ENCODE data around the gene CAND2. TPM values are rescaled to one million over a fixed set of nuclear protein-coding genes. Genes with fewer than 3 reads are reported as not detected.
"Not testable (repeated sequence)": the region's sequence is repeated elsewhere in the genome, so short reads cannot be mapped to it uniquely, and the experiment has no call there.

CAND2 gene
- total RNA-seq, 1 donor, result 0.84 TPM

GRCh38 chr3:12782172-12782815 is 14.2 kb upstream of the CAND2 start:
- Histone ChIP-seq H3K9me3 (ENCODE audit: low read depth, low read length) (no peaks in the 10 kb centered on the region), H3K4me3 (ENCODE audit: low read length) (no peak overlapping the region), H3K4me1 (ENCODE audit: insufficient read depth, low read length) (no peaks in the 10 kb centered on the region)

GRCh38 chr3:12785096-12785495 is 11.4 kb upstream of the CAND2 start:
- Histone ChIP-seq H3K4me3 (ENCODE audit: low read length) (no peak overlapping the region), H3K9me3 (ENCODE audit: low read depth, low read length) (no peaks in the 10 kb centered on the region), H3K4me1 (ENCODE audit: insufficient read depth, low read length) (no peaks in the 10 kb centered on the region), H3K27me3 (ENCODE audit: insufficient read depth, low read length) (peaks cover 12% of the 10 kb centered on the region)

More at GRCh38 chr3:12782172-12782815, 14.2 kb upstream of the CAND2 start:
- peaks cover 12% of the 10 kb centered on the region for H3K27me3 ChIP-seq (ENCODE audit: insufficient read depth, low read length)

GRCh38 chr3:12787346-12787745 is 9.1 kb upstream of the CAND2 start:
- H3K9me3 ChIP-seq (ENCODE audit: low read depth, low read length); H3K4me1 ChIP-seq (ENCODE audit: insufficient read depth, low read length); H3K4me3 ChIP-seq (ENCODE audit: low read length): not testable (repeated sequence)
- H3K27me3 ChIP-seq (ENCODE audit: insufficient read depth, low read length), result peaks cover 12% of the 10 kb centered on the region

- H3K4me3 ChIP-seq (ENCODE audit: low read length); H3K9me3 ChIP-seq (ENCODE audit: low read depth, low read length); H3K4me1 ChIP-seq (ENCODE audit: insufficient read depth, low read length): not testable (repeated sequence)
- peaks cover 12% of the 10 kb centered on the region for H3K27me3 ChIP-seq (ENCODE audit: insufficient read depth, low read length)
Measured at GRCh38 chr3:12787967-12788690, 8.4 kb upstream of the CAND2 start.

GRCh38 chr3:12791430-12791829 is 5.0 kb upstream of the CAND2 start:
- no peaks in the 10 kb centered on the region for H3K9me3 ChIP-seq (ENCODE audit: low read depth, low read length)
- no peak overlapping the region for H3K4me3 ChIP-seq (ENCODE audit: low read length)
- H3K27me3 ChIP-seq (ENCODE audit: insufficient read depth, low read length), result peaks cover 7% of the 10 kb centered on the region

GRCh38 chr3:12793701-12794100 is 2.8 kb upstream of the CAND2 start:
- Histone ChIP-seq H3K9me3 (ENCODE audit: low read depth, low read length) (no peaks in the 10 kb centered on the region), H3K4me3 (ENCODE audit: low read length) (no peak overlapping the region), H3K27me3 (ENCODE audit: insufficient read depth, low read length) (peaks cover 7% of the 10 kb centered on the region), H3K4me1 (ENCODE audit: insufficient read depth, low read length) (peaks cover 11% of the 10 kb centered on the region)

More at GRCh38 chr3:12791430-12791829, 5.0 kb upstream of the CAND2 start:
- H3K4me1 ChIP-seq (ENCODE audit: insufficient read depth, low read length), result peaks cover 8% of the 10 kb centered on the region

GRCh38 chr3:12797124-12797891 is 828 bp downstream of the CAND2 start:
- peaks cover 7% of the 10 kb centered on the region for H3K27me3 ChIP-seq (ENCODE audit: insufficient read depth, low read length)
- no peak overlapping the region for H3K4me3 ChIP-seq (ENCODE audit: low read length)
- no peaks in the 10 kb centered on the region for H3K9me3 ChIP-seq (ENCODE audit: low read depth, low read length)
- H3K4me1 ChIP-seq (ENCODE audit: insufficient read depth, low read length), result peaks cover 11% of the 10 kb centered on the region

GRCh38 chr3:12797892-12798558 is 1.5 kb downstream of the CAND2 start:
- H3K9me3 ChIP-seq (ENCODE audit: low read depth, low read length), result no peaks in the 10 kb centered on the region
- no peak overlapping the region for H3K4me3 ChIP-seq (ENCODE audit: low read length)
- peaks cover 7% of the 10 kb centered on the region for H3K27me3 ChIP-seq (ENCODE audit: insufficient read depth, low read length)
- H3K4me1 ChIP-seq (ENCODE audit: insufficient read depth, low read length), result peaks cover 11% of the 10 kb centered on the region

GRCh38 chr3:12798559-12799179 is 2.2 kb downstream of the CAND2 start:
- Histone ChIP-seq H3K9me3 (ENCODE audit: low read depth, low read length) (no peaks in the 10 kb centered on the region), H3K27me3 (ENCODE audit: insufficient read depth, low read length) (peaks cover 7% of the 10 kb centered on the region)

GRCh38 chr3:12799525-12800440 is 3.3 kb downstream of the CAND2 start:
- Histone ChIP-seq H3K9me3 (ENCODE audit: low read depth, low read length) (no peaks in the 10 kb centered on the region), H3K4me1 (ENCODE audit: insufficient read depth, low read length) (peaks cover 11% of the 10 kb centered on the region), H3K4me3 (ENCODE audit: low read length) (no peak overlapping the region), H3K27me3 (ENCODE audit: insufficient read depth, low read length) (peaks cover 7% of the 10 kb centered on the region)

More at GRCh38 chr3:12798559-12799179, 2.2 kb downstream of the CAND2 start:
- peaks cover 11% of the 10 kb centered on the region for H3K4me1 ChIP-seq (ENCODE audit: insufficient read depth, low read length)
- no peak overlapping the region for H3K4me3 ChIP-seq (ENCODE audit: low read length)

- H3K9me3 ChIP-seq (ENCODE audit: low read depth, low read length), result no peaks in the 10 kb centered on the region
- no peak overlapping the region for H3K4me3 ChIP-seq (ENCODE audit: low read length)
- no peaks in the 10 kb centered on the region for H3K4me1 ChIP-seq (ENCODE audit: insufficient read depth, low read length)
- H3K27me3 ChIP-seq (ENCODE audit: insufficient read depth, low read length), result no peaks in the 10 kb centered on the region
Measured at GRCh38 chr3:12803371-12803770, 6.9 kb downstream of the CAND2 start.

GRCh38 chr3:12807066-12807465 is 10.6 kb downstream of the CAND2 start:
- no peaks in the 10 kb centered on the region for H3K9me3 ChIP-seq (ENCODE audit: low read depth, low read length)

GRCh38 chr3:12807601-12808359 is 11.3 kb downstream of the CAND2 start:
- Histone ChIP-seq H3K4me3 (ENCODE audit: low read length) (no peak overlapping the region), H3K27me3 (ENCODE audit: insufficient read depth, low read length) (no peaks in the 10 kb centered on the region), H3K4me1 (ENCODE audit: insufficient read depth, low read length) (peaks cover 7% of the 10 kb centered on the region), H3K9me3 (ENCODE audit: low read depth, low read length) (no peaks in the 10 kb centered on the region)

More at GRCh38 chr3:12807066-12807465, 10.6 kb downstream of the CAND2 start:
- Histone ChIP-seq H3K4me3 (ENCODE audit: low read length) (no peak overlapping the region), H3K27me3 (ENCODE audit: insufficient read depth, low read length) (no peaks in the 10 kb centered on the region), H3K4me1 (ENCODE audit: insufficient read depth, low read length) (peaks cover 7% of the 10 kb centered on the region)

Data from mononuclear cell (primary cell).